Colonic mucosa (tissue), 4 donors: ENCODE measurements around the gene MAD2L2. TPM values are rescaled to one million over a fixed set of nuclear protein-coding genes. Genes with fewer than 3 reads are reported as not detected.

Experiments used
- DNase-seq: peaks from one replicate; pipeline ENCODE4 v3.0.0-alpha.2; 2020
- H3K27ac ChIP-seq: fragments of 200-600 bp; one replicate; pipeline ENCODE4 v1.8.0; 2021
- H3K27me3 ChIP-seq: fragments of 200-600 bp; one replicate; pipeline ENCODE4 v1.8.0; 2021
- H3K36me3 ChIP-seq: fragments of 200-600 bp; one replicate; pipeline ENCODE4 v1.8.0; 2021
- H3K4me1 ChIP-seq: fragments of 200-600 bp; one replicate; pipeline ENCODE4 v1.8.0; 2021; ENCODE audit warnings: mild to moderate bottlenecking
- H3K4me3 ChIP-seq: fragments of 200-600 bp; one replicate; pipeline ENCODE4 v1.8.0; 2021
- H3K9ac ChIP-seq, 2 donors: one replicate each; pipeline ENCODE4 v1.7.0; 2013; ENCODE audit warnings: control low read depth in 2 of 2, low read depth in 2 of 2, low read length in 2 of 2
- H3K9me3 ChIP-seq: fragments of 200-600 bp; one replicate; pipeline ENCODE4 v1.8.0; 2021
- CTCF ChIP-seq: fragments of 200-600 bp; IDR thresholded peaks from one replicate; pipeline ENCODE4 v1.8.0; 2022; ENCODE audit warnings: antibody characterized with exemption, mild to moderate bottlenecking
- intact Hi-C: fragments of 100-400 bp; cut with DNase I; formaldehyde crosslinking; loops from one replicate; pipeline ENCODE4 v1.14.1; 2022
- total RNA-seq, 2 donors: library from RNA; stranded (reverse); fragmentation: NEBNext Ultra II Directional in 1 of 2; extraction: Animal tissue kit (Norgen Biotek cat#: 25700) in 1 of 2; gene quantifications; one replicate each; pipeline ENCODE4 v1.2.1, GENCODE V29; 2021
- donor health status: healthy.
- donor health status: DM: no; HTN: no; CAD: no.
- donor health status: DM: no; HTN: no; CAD: no.

The MAD2L2 gene
- total RNA-seq, 2 donors from 2014 or later, result 8.5 to 12.4 TPM

DNA sequence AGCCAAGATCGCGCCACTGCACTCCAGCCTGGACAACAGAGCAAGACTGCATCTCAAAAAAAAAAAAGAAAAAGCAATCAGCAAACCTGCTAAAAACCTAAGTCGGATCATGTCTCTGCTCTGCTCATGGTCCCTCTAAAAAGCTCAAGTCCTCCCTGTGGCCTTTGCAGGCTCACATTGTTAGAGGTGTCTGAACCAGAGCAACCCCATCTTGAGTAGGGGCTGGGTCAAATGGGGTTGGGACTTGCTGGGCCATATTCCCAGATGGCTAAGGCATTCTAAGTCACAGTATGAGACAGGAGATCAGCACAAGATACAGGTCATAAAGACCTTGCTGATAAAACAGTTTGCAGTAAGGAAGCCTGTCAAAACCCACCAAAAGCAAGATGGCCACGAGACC, 7.6 kb upstream of the MAD2L2 start:
- DNase-seq, result no peak
- H3K27ac ChIP-seq, result no peak overlapping the region
- no peak overlapping the region for H3K9ac ChIP-seq
- peaks cover 3% of the 10 kb centered on the region for H3K4me1 ChIP-seq
- no peaks in the 10 kb centered on the region for H3K9me3 ChIP-seq
- H3K4me3 ChIP-seq, result no peak overlapping the region
- TF ChIP-seq CTCF, result no peak
- no peaks in the 10 kb centered on the region for H3K36me3 ChIP-seq
- H3K27me3 ChIP-seq, result peaks cover 32% of the 10 kb centered on the region
- intact Hi-C loops, result no loop called here

DNA sequence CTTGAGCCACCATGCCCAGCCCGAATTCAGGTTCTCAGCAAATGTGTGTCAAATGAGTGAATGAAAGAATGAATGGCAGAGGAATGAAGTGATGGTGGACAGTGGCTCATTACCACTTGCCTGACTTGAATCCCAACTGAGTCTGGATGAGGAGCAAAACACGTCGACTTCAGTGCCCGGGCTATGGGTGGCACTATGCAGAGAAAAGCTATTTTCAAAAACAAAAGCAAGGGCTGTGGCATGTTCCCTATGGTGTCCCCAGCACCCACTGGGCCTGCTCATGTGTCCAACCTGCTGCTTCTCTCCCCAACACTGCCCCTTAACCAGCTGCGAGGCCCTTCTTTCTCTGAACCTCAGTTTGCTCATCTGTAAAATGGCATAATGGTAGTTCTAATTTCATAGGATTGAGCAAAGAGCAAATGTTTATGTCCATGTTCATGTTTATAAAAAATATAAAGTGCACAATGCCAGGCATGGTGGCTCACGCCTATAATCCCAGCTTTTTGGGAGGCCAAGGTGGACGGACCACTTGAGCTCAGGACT, 4.3 kb upstream of the MAD2L2 start:
- Histone ChIP-seq H3K4me1 (no peaks in the 10 kb centered on the region), H3K4me3 (no peak overlapping the region), H3K27ac (no peak overlapping the region), H3K9ac (no peak overlapping the region), H3K36me3 (no peaks in the 10 kb centered on the region), H3K9me3 (no peaks in the 10 kb centered on the region), H3K27me3 (peaks cover 7% of the 10 kb centered on the region)
- intact Hi-C loops, result no loop called here
- no peak for DNase-seq
- TF ChIP-seq CTCF, result no peak

GRCh38 chr1:11684070-11684469, 3.1 kb upstream of the MAD2L2 start:
- no peaks in the 10 kb centered on the region for H3K9me3 ChIP-seq
- H3K27ac ChIP-seq, result no peak overlapping the region
- H3K36me3 ChIP-seq, result no peaks in the 10 kb centered on the region
- peaks cover 5% of the 10 kb centered on the region for H3K27me3 ChIP-seq
- H3K9ac ChIP-seq, result no peak overlapping the region
- H3K4me1 ChIP-seq, result no peaks in the 10 kb centered on the region
- H3K4me3 ChIP-seq, result no peak overlapping the region
- DNase-seq, result no peak
- TF ChIP-seq CTCF, result no peak
- intact Hi-C loops, result no loop called here

DNA sequence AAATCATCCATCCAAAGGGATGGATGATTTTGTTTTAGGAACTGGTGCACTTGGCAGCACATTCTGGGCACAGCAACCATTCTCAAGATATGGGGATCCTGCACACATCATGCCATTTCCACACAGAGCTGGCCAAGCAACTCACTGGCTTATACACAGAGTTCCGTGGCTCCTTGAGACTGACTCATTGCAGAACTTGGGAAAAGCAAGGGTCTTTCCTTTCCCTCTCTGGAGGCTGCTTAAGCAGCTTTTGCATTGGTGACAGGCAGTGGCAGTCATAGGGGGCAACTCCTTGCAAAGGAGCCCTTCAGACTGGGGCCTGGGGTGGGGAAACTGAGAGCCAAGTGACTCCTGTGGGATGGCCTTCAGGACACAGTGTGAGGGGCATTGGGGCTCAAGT, 1.9 kb upstream of the MAD2L2 start:
- no peak for TF ChIP-seq CTCF
- Histone ChIP-seq H3K36me3 (no peaks in the 10 kb centered on the region), H3K27ac (no peak overlapping the region), H3K4me3 (no peak overlapping the region), H3K4me1 (no peaks in the 10 kb centered on the region), H3K27me3 (peaks cover 5% of the 10 kb centered on the region), H3K9ac (no peak overlapping the region), H3K9me3 (no peaks in the 10 kb centered on the region)
- no peak for DNase-seq
- intact Hi-C loops, result no loop called here

DNA sequence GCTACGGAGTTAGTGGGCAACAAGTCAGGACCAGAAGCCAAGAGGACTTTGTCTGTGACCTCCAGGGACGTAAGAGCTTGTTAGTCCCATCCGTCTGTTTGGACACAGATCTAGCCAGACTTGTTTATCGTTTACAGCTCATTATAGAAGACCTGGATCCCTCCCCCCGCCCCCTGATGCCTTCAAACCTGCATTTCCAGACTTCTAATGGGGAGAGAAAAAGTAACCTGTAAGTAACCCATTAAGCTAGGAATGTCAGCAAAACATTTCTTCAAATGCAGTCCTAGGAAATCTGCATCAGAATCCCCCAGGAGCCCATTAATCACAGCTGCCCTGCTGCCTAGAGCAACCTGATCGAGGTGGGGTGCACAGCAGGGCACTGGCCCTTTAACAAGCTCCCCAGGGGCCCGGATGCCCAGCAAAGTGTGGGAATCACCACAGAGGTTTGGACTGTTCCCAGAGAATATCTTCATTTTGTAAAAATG, 1.4 kb upstream of the MAD2L2 start:
- H3K36me3 ChIP-seq, result no peaks in the 10 kb centered on the region
- H3K27ac ChIP-seq, result no peak overlapping the region
- intact Hi-C loops, result no loop called here
- H3K9me3 ChIP-seq, result no peaks in the 10 kb centered on the region
- H3K4me1 ChIP-seq, result no peaks in the 10 kb centered on the region
- no peak overlapping the region for H3K4me3 ChIP-seq
- peaks cover 5% of the 10 kb centered on the region for H3K27me3 ChIP-seq
- no peak for TF ChIP-seq CTCF
- H3K9ac ChIP-seq, result no peak overlapping the region
- DNase-seq, result no peak
